Effector memory CD4-positive, alpha-beta T cell (primary cell): Measurements from ENCODE around the gene RBM28.
A peak's percentile ranks its signal among the peaks of the same experiment; 100 is the strongest.

Experiments
- DNase-seq, 3 donors: peaks; one replicate each; pipeline ENCODE4 v3.0.0-alpha.2; 2020
- H3K27ac ChIP-seq: 2 replicates; pipeline ENCODE4 v1.7.0; 2013; ENCODE audit warnings: mild to moderate bottlenecking, low read length, moderate library complexity; ENCODE audit not compliant: insufficient read depth, poor library complexity, severe bottlenecking
- H3K27me3 ChIP-seq: replicated peaks from 2 replicates; pipeline ENCODE4 v1.7.0; 2013; ENCODE audit warnings: mild to moderate bottlenecking, low read length; ENCODE audit not compliant: insufficient read depth, control insufficient read depth, poor library complexity, severe bottlenecking
- H3K36me3 ChIP-seq: 2 replicates; pipeline ENCODE4 v1.7.0; 2013; ENCODE audit warnings: mild to moderate bottlenecking, low read length, moderate library complexity; ENCODE audit not compliant: control insufficient read depth, insufficient read depth
- H3K4me1 ChIP-seq: 2 replicates; pipeline ENCODE4 v1.7.0; 2013; ENCODE audit warnings: low read length, mild to moderate bottlenecking; ENCODE audit not compliant: control insufficient read depth, insufficient read depth, poor library complexity, severe bottlenecking
- H3K4me3 ChIP-seq: 2 replicates; pipeline ENCODE4 v1.7.0; 2013; ENCODE audit warnings: low read length, low read depth, mild to moderate bottlenecking; ENCODE audit not compliant: insufficient read depth, poor library complexity, severe bottlenecking
- H3K9me3 ChIP-seq: 2 replicates; pipeline ENCODE4 v1.7.0; 2013; ENCODE audit warnings: mild to moderate bottlenecking, low read length, moderate library complexity; ENCODE audit not compliant: control insufficient read depth
- total RNA-seq, 3 donors: gene quantifications; one replicate each; lab custom pipeline; 2026; lab: John Stamatoyannopoulos, UW

RBM28 gene, protein sequence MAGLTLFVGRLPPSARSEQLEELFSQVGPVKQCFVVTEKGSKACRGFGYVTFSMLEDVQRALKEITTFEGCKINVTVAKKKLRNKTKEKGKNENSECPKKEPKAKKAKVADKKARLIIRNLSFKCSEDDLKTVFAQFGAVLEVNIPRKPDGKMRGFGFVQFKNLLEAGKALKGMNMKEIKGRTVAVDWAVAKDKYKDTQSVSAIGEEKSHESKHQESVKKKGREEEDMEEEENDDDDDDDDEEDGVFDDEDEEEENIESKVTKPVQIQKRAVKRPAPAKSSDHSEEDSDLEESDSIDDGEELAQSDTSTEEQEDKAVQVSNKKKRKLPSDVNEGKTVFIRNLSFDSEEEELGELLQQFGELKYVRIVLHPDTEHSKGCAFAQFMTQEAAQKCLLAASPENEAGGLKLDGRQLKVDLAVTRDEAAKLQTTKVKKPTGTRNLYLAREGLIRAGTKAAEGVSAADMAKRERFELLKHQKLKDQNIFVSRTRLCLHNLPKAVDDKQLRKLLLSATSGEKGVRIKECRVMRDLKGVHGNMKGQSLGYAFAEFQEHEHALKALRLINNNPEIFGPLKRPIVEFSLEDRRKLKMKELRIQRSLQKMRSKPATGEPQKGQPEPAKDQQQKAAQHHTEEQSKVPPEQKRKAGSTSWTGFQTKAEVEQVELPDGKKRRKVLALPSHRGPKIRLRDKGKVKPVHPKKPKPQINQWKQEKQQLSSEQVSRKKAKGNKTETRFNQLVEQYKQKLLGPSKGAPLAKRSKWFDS
- total RNA-seq = 22.0 to 46.7 (median 34.0) reads per million in 3 donors

- Histone ChIP-seq H3K36me3 (peaks cover 4% of the 10 kb centered on the region), H3K27me3 (no peaks in the 10 kb centered on the region), H3K4me1 (peaks cover 14% of the 10 kb centered on the region), H3K27ac (peak within 1 kb of the TSS; percentile 85), H3K9me3 (no peaks in the 10 kb centered on the region), H3K4me3 (peak within 1 kb of the TSS; percentile 84)
- DNase-seq = peak; percentile 68 to 79 (median 77)
Measured at GRCh38 chr7:128343554-128344430, at the start of gene RBM28. Gene RBM28 (minus strand): TSS chr7:128343908. CDS start chr7:128343793, 115 bp downstream.

- no peaks in the 10 kb centered on the region for H3K9me3 ChIP-seq
- H3K4me3 ChIP-seq = no peak overlapping the region
- no peaks in the 10 kb centered on the region for H3K4me1 ChIP-seq
- no peak for DNase-seq
- H3K27ac ChIP-seq = no peak overlapping the region
- peaks cover 41% of the 10 kb centered on the region for H3K36me3 ChIP-seq
- H3K27me3 ChIP-seq = no peaks in the 10 kb centered on the region
Measured at GRCh38 chr7:128392446-128393327, 49.0 kb upstream of the RBM28 start.

GRCh38 chr7:128391805-128392204, 48.1 kb upstream of the RBM28 start:
- H3K27me3 ChIP-seq = no peaks in the 10 kb centered on the region
- H3K9me3 ChIP-seq = no peaks in the 10 kb centered on the region
- no peak overlapping the region for H3K27ac ChIP-seq
- no peak for DNase-seq
- no peak overlapping the region for H3K4me3 ChIP-seq
- peaks cover 32% of the 10 kb centered on the region for H3K36me3 ChIP-seq
- H3K4me1 ChIP-seq = no peaks in the 10 kb centered on the region

- no peak for DNase-seq
- Histone ChIP-seq H3K4me3 (no peak overlapping the region), H3K4me1 (no peaks in the 10 kb centered on the region), H3K9me3 (no peaks in the 10 kb centered on the region), H3K36me3 (peaks cover 24% of the 10 kb centered on the region), H3K27ac (no peak overlapping the region), H3K27me3 (no peaks in the 10 kb centered on the region)
Measured at GRCh38 chr7:128390871-128391565, 47.3 kb upstream of the RBM28 start.

GRCh38 chr7:128389618-128390329, 46.1 kb upstream of the RBM28 start:
- no peaks in the 10 kb centered on the region for H3K27me3 ChIP-seq
- no peak overlapping the region for H3K27ac ChIP-seq
- no peaks in the 10 kb centered on the region for H3K9me3 ChIP-seq
- no peak for DNase-seq
- no peaks in the 10 kb centered on the region for H3K4me1 ChIP-seq
- no peak overlapping the region for H3K4me3 ChIP-seq
- H3K36me3 ChIP-seq = peaks cover 14% of the 10 kb centered on the region

DNA sequence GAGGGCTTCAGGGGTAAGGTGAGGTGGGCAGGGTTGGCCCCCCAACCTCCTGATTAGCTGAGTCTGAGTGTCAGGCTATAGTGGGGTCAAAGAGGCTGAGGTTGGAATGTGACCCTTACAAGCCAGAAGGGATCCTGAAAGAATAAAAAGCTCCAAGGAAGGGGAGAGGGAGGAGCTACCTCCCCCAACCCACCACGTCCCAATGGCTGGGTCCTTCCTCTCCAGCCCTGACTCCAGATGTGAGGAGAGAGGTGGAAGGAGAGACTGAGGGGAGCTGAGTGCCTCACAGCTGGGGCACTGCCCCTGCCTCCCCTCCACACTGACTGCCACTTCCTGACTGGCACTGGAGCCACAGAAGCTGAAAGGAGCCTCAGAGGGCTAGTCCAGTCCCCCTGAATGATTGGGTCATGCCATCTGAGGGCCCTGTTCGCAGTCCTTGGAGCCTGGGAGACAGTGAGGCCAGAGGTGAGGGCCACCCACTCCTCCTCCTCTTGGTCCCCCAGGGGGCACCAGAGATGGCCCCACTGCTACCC, 45.4 kb upstream of the RBM28 start:
- H3K36me3 ChIP-seq = peaks cover 9% of the 10 kb centered on the region

DNA sequence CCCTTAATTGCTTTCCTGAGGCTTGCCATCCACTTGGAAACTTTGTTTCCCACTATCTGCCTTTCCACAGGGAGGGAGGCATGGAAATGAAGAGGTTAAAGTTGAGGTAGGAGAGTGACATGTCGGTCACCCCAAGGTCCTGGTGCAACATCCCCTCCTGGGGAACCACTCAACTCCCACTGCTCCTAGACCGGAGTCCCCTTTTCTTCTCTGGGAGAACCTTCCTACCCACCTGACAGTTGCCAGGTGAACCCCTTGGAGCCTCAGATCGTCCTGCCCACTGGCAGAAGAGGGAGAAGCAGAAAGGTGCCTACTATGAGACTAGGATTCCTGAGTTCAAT, 44.4 kb upstream of the RBM28 start:
- Histone ChIP-seq H3K27ac (no peak overlapping the region), H3K4me3 (no peak overlapping the region), H3K9me3 (no peaks in the 10 kb centered on the region), H3K36me3 (peaks cover 3% of the 10 kb centered on the region), H3K4me1 (no peaks in the 10 kb centered on the region), H3K27me3 (no peaks in the 10 kb centered on the region)
- DNase-seq = no peak

More for the DNA sequence above, 45.4 kb upstream of the RBM28 start:
- H3K4me3 ChIP-seq = no peak overlapping the region
- H3K27ac ChIP-seq = no peak overlapping the region
- H3K9me3 ChIP-seq = no peaks in the 10 kb centered on the region
- DNase-seq = no peak
- H3K4me1 ChIP-seq = no peaks in the 10 kb centered on the region
- H3K27me3 ChIP-seq = no peaks in the 10 kb centered on the region
